ENCODE measurements around the gene FCRLB. TPM values are rescaled to one million over a fixed set of nuclear protein-coding genes. Genes with fewer than 3 reads are reported as not detected.

Gene FCRLB
- total and polyA plus RNA-seq, 2 of the 13 experiments (the other 11 are each of a cell fraction or from before 2014, with no cell fraction given): 0.08 to 0.11 TPM

GRCh38 chr1:161726473-161727255, 5.3 kb downstream of the FCRLB start (continued):
- TF ChIP-seq HOXD1 (CRISPR knock-in tag; IDR thresholded peaks at IDR 0.05) (0 out of 2 replicates have a peak, but pooled peaks have one; percentile 39), MEIS1 (CRISPR knock-in tag; IDR thresholded peaks at IDR 0.05; ENCODE audit: borderline replicate concordance) (no peak; the same call in 1 of the 2 replicates), HES4 (CRISPR knock-in tag; IDR thresholded peaks at IDR 0.05; ENCODE audit: borderline replicate concordance) (peak; percentile 35; the same call in 1 of the 2 replicates), MED1 (CRISPR knock-in tag; IDR thresholded peaks at IDR 0.05) (no peak), HNRNPLL (IDR thresholded peaks at IDR 0.05; ENCODE audit: low read depth, low read length, poor library complexity, severe bottlenecking) (peak; percentile 12), ZFY (CRISPR knock-in tag; IDR thresholded peaks at IDR 0.05) (peak; percentile 24), HDAC2 (CRISPR knock-in tag; IDR thresholded peaks at IDR 0.05) (no peak), SOX5 (CRISPR knock-in tag; IDR thresholded peaks at IDR 0.05; ENCODE audit: borderline replicate concordance) (no peak), ZBTB2 (CRISPR knock-in tag; IDR thresholded peaks at IDR 0.05; ENCODE audit: low read depth) (peak; percentile 60; the same call in 1 of the 2 replicates), ZNF589 (CRISPR knock-in tag; conservative IDR thresholded peaks at IDR 0.05) (peak; percentile 76; the same call in 1 of the 2 replicates), ZBTB33 (CRISPR knock-in tag; IDR thresholded peaks at IDR 0.05) (no peak), MAX (IDR thresholded peaks at IDR 0.05) (no peak), MED8 (CRISPR knock-in tag; IDR thresholded peaks at IDR 0.05; ENCODE audit: insufficient replicate concordance) (no peak), PAWR (CRISPR knock-in tag; IDR thresholded peaks at IDR 0.05; ENCODE audit: borderline replicate concordance) (no peak), BATF2 (CRISPR knock-in tag; IDR thresholded peaks at IDR 0.05) (0 out of 2 replicates have a peak, but pooled peaks have one; percentile 61), ZNF350 (CRISPR knock-in tag; IDR thresholded peaks at IDR 0.05; ENCODE audit: borderline replicate concordance, low read depth) (peak; percentile 3; the same call in 1 of the 2 replicates), CHCHD3 (CRISPR knock-in tag; IDR thresholded peaks at IDR 0.05) (0 out of 2 replicates have a peak, but pooled peaks have one; percentile 43), FOXK2 (IDR thresholded peaks at IDR 0.05) (no peak), IRX3 (CRISPR knock-in tag; IDR thresholded peaks at IDR 0.05; ENCODE audit: borderline replicate concordance, low read depth) (no peak), ZKSCAN1 (IDR thresholded peaks at IDR 0.05; ENCODE audit: low read length) (no peak), GABPA (IDR thresholded peaks at IDR 0.05; ENCODE audit: low read depth, low read length) (peak; percentile 50), GABPA (CRISPR knock-in tag; IDR thresholded peaks at IDR 0.05; ENCODE audit: low read depth) (peak; percentile 46; the same call in 1 of the 2 replicates), SMYD3 (CRISPR knock-in tag; IDR thresholded peaks at IDR 0.05) (no peak), MAFF (IDR thresholded peaks at IDR 0.05; ENCODE audit: low read depth, low read length) (no peak), CBX2 (IDR thresholded peaks at IDR 0.05; ENCODE audit: low read depth, low read length) (no peak), CBX2 (CRISPR knock-in tag; IDR thresholded peaks at IDR 0.05; ENCODE audit: low read depth) (0 out of 2 replicates have a peak, but pooled peaks have one; percentile 9), RXRA (CRISPR knock-in tag; IDR thresholded peaks at IDR 0.05) (peak; percentile 50; the same call in 1 of the 2 replicates), NPAS2 (CRISPR knock-in tag; IDR thresholded peaks at IDR 0.05; ENCODE audit: borderline replicate concordance) (no peak)

Data from HepG2 (cell line).